GM18858 (cell line): Measurements from ENCODE around the gene ZNF91.
A peak's percentile ranks its signal among the peaks of the same experiment; 100 is the strongest.
"Not testable (repeated sequence)": the region's sequence is repeated elsewhere in the genome, so short reads cannot be mapped to it uniquely, and the experiment has no call there.

Experiments
- ATAC-seq: cut with Tn5 transposase; IDR thresholded peaks from one replicate; pipeline ENCODE4 v1.9.1; 2021; ENCODE audit not compliant: unreplicated experiment

Gene ZNF91

GRCh38 chr19:23399443-23399842 lies 4.2 kb upstream of the ZNF91 start:
- ATAC-seq: no peak

DNA sequence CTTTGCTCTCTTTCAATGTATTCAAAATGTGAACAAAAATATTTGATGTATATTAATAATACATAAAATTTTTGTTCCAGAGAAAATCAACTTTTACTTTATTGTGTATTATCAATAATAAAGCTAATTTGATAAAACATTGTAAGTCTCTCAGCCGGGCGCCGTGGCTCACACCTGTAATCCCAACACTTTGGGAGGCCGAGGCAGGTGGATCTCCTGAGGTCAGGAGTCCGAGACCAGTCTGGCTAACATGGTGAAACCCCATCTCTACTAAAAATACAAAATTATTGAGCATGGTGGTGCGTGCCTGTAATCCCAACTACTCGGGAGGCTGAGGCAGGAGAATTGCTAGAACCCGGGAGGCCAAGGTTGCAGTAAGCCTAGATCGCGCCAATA lies 449 bp upstream of the ZNF91 start:
- peak; percentile 2 for ATAC-seq

DNA sequence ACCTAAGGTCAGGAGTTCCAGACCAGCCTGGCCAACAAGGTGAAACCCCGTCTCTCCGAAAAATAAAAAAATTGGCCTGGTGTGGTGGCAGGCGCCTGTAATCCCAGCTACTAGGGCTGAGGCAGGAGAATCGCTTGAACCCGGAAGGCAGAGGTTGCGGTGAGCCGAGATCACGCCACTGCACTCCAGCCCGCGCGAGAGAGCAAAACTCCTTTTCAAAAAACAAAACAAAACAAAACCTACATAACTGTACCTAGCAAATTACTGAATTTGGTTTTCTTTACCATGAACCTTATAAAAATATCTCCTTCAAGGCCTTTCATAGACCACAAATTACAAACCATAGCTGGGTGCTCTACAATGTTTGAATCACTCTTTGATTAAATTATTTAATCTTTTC lies 760 bp downstream of the ZNF91 start:
- ATAC-seq: no peak

DNA sequence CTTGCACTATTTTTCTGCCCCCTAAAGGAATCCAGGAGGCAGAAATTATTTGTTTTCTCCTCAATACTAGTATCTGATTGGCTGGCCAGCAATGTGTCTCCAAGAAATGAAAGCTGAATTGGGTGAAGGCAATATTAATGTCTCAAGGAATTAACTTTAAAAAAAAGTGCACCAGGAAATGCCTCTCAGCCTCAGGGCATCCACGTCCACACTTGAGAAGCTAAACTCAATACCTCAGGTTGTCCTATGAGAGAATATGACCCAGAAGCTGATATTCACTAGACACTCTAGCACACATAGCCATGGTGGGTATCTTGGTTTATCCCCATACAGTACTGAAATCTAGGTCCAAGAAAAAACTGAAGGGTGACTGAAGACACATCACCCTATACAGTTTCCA lies 2.1 kb downstream of the ZNF91 start:
- no peak for ATAC-seq

DNA sequence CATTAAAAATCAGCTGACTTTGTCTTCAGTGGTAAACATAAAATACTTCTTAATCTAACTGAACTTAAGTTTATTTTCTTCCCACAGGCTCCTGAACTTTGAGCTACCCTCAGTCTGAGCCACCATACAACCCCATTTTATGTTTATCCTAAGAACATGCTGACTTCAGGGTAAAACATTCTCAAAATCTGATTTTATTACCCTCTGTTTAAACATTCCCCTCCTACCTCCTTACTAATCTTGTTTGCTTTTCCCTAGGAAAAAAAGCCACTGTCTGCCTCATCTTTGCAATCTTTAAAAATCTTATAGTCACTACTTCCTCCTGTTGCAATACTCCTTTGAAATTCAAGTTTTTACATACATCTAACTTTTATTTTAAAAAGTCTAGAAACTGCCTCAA lies 4.0 kb downstream of the ZNF91 start:
- no peak for ATAC-seq

DNA sequence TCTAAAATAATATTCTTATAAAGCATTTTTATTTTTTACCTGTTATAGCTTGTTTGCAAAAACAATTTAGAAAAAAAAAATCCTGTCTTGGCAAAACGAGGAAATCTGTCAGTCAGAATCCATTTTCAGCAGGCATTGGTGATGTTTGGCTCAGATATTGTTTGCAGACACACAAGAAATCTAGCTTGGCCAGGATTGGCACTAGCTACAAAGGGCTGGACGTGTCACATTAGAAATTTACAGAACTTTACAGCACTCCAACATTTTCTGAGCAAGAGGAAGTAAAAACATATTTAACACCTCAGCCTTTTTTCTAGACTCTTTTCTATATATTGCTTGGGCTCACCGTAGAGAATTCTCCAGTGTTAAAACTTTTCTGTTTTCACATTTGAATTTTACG lies 9.9 kb downstream of the ZNF91 start:
- ATAC-seq: no peak

DNA sequence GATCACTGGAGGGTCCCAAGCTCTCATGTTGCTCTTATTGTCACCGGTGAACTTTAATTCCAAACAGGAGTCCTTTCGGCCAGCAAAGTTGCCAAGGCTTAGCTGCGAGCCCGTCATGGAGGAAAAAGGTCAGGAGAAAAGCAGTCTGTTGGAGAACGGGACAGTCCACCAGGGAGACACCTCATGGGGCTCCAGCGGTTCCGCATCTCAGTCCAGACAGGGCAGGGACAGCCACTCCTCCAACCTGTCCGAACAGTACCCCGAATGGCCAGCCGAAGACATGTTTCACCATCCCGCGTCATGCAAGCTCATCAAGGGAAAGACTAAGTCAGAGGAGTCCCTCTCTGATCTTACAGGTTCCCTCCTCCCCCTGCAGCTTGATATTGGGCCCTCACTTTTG lies 10.4 kb downstream of the ZNF91 start:
- ATAC-seq: no peak

DNA sequence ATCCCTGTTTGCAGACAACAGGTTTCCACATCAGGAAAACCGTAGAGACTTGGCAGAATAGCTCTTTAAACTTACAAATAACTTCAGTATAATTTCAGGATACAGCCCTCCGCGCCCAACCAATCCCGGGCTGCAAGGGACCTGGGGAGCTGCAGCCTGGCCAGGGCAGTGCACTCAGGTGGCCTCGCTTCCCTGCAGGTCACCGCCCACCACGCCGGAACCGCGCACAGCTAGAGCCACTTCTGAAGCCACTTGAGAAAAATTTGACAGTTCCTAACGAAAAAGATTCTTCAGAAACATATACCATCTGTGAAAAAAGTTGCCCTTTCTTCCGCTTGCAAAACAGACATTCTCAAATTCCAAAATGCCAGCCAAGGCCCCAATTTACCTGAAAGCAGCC lies 11.1 kb downstream of the ZNF91 start:
- no peak for ATAC-seq

- ATAC-seq: no peak
Measured at GRCh38 chr19:23382955-23383354, 12.3 kb downstream of the ZNF91 start.

GRCh38 chr19:23381114-23381513 lies 14.2 kb downstream of the ZNF91 start:
- ATAC-seq: no peak

- ATAC-seq: not testable (repeated sequence)
Measured at GRCh38 chr19:23379671-23380070, 15.6 kb downstream of the ZNF91 start.

GRCh38 chr19:23378948-23379347 lies 16.3 kb downstream of the ZNF91 start:
- no peak for ATAC-seq

DNA sequence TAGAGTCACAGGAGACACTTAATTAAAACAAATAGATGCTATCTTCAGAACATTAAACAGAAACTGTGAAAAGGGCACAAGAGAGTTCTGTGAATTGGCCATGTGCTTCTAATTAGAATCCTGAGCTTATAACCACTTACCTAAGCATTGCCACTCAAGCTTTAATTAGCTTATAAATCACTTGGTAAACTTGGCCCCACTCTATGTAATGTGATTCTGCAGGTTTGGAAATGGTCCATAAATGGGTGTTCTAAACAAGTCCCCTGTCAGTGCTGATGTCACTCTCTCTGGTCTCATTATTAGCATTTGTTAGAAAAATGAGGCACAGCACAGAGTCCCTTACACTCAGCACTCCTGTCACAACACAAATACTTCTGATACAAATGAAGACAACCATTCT lies 18.0 kb downstream of the ZNF91 start:
- ATAC-seq: no peak

- no peak for ATAC-seq
Measured at GRCh38 chr19:23366437-23366836, 28.8 kb downstream of the ZNF91 start.

GRCh38 chr19:23366031-23366430 lies 29.2 kb downstream of the ZNF91 start:
- not testable (repeated sequence) for ATAC-seq

DNA sequence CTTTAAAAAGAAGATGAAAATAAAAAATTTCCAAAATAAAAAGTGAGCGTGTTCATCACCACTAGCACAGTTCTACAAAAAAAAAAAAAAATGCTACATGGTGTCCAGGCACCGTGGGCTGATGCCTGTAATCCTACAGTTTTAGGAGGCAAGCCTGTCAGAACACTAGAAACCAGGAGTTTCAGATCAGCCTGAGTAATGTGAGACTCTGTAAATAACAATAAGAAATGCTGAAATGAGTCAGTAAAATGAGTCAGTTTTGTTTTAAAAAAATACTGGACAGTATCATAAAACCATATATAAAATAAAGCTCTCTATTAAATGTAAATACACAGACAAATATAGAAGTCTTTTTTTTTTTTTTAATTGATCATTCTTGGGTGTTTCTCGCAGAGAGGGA lies 30.0 kb downstream of the ZNF91 start:
- ATAC-seq: no peak

- ATAC-seq: not testable (repeated sequence)
Measured at GRCh38 chr19:23361843-23362242, 33.4 kb downstream of the ZNF91 start.

DNA sequence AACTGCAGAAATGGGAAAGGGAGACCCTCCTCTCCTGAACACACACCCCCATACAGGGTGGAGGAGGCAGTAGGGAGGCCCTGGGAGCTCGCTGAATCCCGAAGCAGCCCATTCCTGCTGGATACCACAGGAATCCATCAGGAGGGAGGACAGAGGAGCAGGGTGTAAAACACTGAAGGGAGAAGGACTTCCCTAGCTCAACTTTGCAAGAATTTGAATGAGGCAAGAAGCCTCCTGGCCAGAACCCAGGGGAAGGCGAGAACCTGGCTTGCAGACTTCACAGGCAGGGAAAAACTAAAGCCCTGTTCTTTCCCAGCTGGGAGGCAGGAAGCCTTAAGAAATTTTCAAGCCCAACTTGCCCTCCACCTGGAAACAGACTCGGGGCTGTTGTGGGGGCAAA lies 43.5 kb downstream of the ZNF91 start:
- no peak for ATAC-seq

DNA sequence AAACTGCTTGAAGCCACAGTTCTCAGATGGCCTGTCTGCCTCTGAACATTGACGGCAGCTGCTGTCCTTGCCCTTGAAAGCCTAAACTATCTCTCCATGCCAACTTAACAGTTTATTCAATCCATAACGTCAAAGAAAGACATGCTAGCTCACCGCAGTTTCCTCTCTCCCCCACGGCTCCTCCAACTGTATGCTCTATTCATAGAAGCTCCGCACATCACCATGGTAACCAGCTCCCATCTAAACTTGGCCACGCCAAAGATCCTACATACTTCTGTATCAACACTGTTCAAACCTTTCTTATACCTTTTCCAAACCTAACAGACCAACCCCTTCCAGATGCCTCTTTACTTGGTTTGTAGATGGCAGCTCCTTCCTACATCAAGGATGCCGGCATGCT lies 48.6 kb downstream of the ZNF91 start:
- no peak for ATAC-seq

- no peak for ATAC-seq
Measured at GRCh38 chr19:23345838-23346237, 49.4 kb downstream of the ZNF91 start.

GRCh38 chr19:23343434-23344010 lies 51.7 kb downstream of the ZNF91 start:
- no peak for ATAC-seq

GRCh38 chr19:23328211-23328610 lies 67.1 kb downstream of the ZNF91 start:
- ATAC-seq: no peak

DNA sequence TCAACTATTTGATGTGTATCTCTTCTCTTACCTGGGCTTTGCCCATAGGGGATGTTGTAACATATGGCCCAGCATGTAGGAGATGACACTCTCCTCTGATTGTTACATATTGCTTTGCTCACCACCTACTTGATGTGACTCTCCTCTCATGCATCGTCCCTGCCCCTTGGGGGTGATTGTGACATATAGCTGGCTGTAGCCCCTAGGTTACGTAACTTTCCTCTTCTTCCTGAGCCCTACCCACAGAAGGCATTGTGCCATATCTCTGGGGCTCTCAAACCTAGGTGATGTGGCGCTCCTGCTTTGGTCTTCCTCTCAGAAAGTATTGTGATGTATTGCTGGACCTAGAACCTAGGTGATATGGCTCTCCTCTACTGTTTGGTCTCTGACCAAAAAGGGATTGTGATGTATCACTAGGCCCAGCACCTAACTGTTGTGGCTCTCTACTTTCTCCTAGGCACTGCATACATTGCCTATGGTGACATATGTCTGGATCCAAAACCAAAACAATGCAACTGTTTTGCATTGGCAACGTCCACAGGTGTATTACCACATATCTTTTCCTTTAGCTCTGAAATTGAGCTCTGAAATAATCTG lies 73.2 kb downstream of the ZNF91 start:
- no peak for ATAC-seq
